IMR-90 (cell line): ENCODE data around the gene CDH16. TPM values are rescaled to one million over a fixed set of nuclear protein-coding genes. Genes with fewer than 3 reads are reported as not detected.

ENCODE experiments used
- polyA plus RNA-seq, 3 experiments: library from polyadenylated mRNA; depleted of rRNA; stranded (reverse); fragments of >200 nt; gene quantifications; 2 replicates each; pipeline ENCODE4 v1.2.3, GENCODE V29; 2012; ENCODE audit warnings: low replicate concordance in 1 of 3
- total RNA-seq: library from RNA; depleted of rRNA; stranded (reverse); fragments of >200 nt; gene quantifications from 2 replicates; pipeline ENCODE4 v1.2.3, GENCODE V29; 2012; rRNA removed

Gene CDH16
- total and polyA plus RNA-seq, 2 of the 4 experiments (the other 2 are of a cell fraction) = not detected

Other genes starting within 250 kb of the CDH16 start
- gene CMTM4, start 222.1 kb downstream of the CDH16 start, total RNA-seq = 14.5 and 15.8 TPM in 2 replicates
- 8.3 and 9.0 TPM in 2 replicates for gene CMTM4, start 222.1 kb downstream of the CDH16 start, polyA plus RNA-seq (2012; rRNA removed)
- 88.4 and 98.9 TPM in 2 replicates for gene DYNC1LI2, start 167.3 kb downstream of the CDH16 start, total RNA-seq
- gene DYNC1LI2, start 167.3 kb downstream of the CDH16 start, polyA plus RNA-seq (2012; rRNA removed) = 54.2 and 65.3 TPM in 2 replicates
- under 0.01 TPM in 1 of 2 replicates, not detected in the other for gene TERB1, start 117.3 kb downstream of the CDH16 start, total RNA-seq
- not detected in 2 replicates for gene TERB1, start 117.3 kb downstream of the CDH16 start, polyA plus RNA-seq (2012; rRNA removed)
- gene NAE1, start 87.9 kb downstream of the CDH16 start, total RNA-seq = 36.7 and 49.4 TPM in 2 replicates
- gene NAE1, start 87.9 kb downstream of the CDH16 start, polyA plus RNA-seq (2012; rRNA removed) = 25.7 and 33.0 TPM in 2 replicates
- not detected in 2 replicates for gene CA7, start 74.5 kb downstream of the CDH16 start, total RNA-seq
- gene CA7, start 74.5 kb downstream of the CDH16 start, polyA plus RNA-seq (2012; rRNA removed) = not detected in 2 replicates
- gene PDP2, start 38.4 kb downstream of the CDH16 start, total RNA-seq = 12.5 and 16.8 TPM in 2 replicates
- gene PDP2, start 38.4 kb downstream of the CDH16 start, polyA plus RNA-seq (2012; rRNA removed) = 5.3 and 5.7 TPM in 2 replicates
- gene RRAD, start 6.7 kb upstream of the CDH16 start, total RNA-seq = 1.3 and 1.4 TPM in 2 replicates
- gene RRAD, start 6.7 kb upstream of the CDH16 start, polyA plus RNA-seq (2012; rRNA removed) = 2.1 and 2.9 TPM in 2 replicates
- gene CIAO2B, start 15.5 kb upstream of the CDH16 start, total RNA-seq = 148 and 168 TPM in 2 replicates
- 234 and 283 TPM in 2 replicates for gene CIAO2B, start 15.5 kb upstream of the CDH16 start, polyA plus RNA-seq (2012; rRNA removed)
- 11.9 and 15.1 TPM in 2 replicates for gene CES2, start 16.6 kb upstream of the CDH16 start, total RNA-seq
- 23.2 and 24.2 TPM in 2 replicates for gene CES2, start 16.6 kb upstream of the CDH16 start, polyA plus RNA-seq (2012; rRNA removed)
- under 0.01 TPM in 1 of 2 replicates, not detected in the other for gene CES3, start 42.4 kb upstream of the CDH16 start, total RNA-seq
- 0.03 and 0.06 TPM in 2 replicates for gene CES3, start 42.4 kb upstream of the CDH16 start, polyA plus RNA-seq (2012; rRNA removed)
- gene CES4A, start 69.7 kb upstream of the CDH16 start, total RNA-seq = 0.72 and 0.83 TPM in 2 replicates
- 4.0 and 4.7 TPM in 2 replicates for gene CES4A, start 69.7 kb upstream of the CDH16 start, polyA plus RNA-seq (2012; rRNA removed)
- gene CBFB, start 110.3 kb upstream of the CDH16 start, total RNA-seq = 48.0 and 110 TPM in 2 replicates
- gene CBFB, start 110.3 kb upstream of the CDH16 start, polyA plus RNA-seq (2012; rRNA removed) = 39.8 and 44.2 TPM in 2 replicates
- 13.1 and 14.0 TPM in 2 replicates for gene PHAF1, start 191.1 kb upstream of the CDH16 start, total RNA-seq
- 19.8 and 22.5 TPM in 2 replicates for gene PHAF1, start 191.1 kb upstream of the CDH16 start, polyA plus RNA-seq (2012; rRNA removed)
- 5.0 and 5.3 TPM in 2 replicates for gene B3GNT9, start 232.1 kb upstream of the CDH16 start, total RNA-seq
- gene B3GNT9, start 232.1 kb upstream of the CDH16 start, polyA plus RNA-seq (2012; rRNA removed) = 12.0 and 13.3 TPM in 2 replicates
- 8.1 and 8.6 TPM in 2 replicates for gene TRADD, start 241.0 kb upstream of the CDH16 start, total RNA-seq
- gene TRADD, start 241.0 kb upstream of the CDH16 start, polyA plus RNA-seq (2012; rRNA removed) = 14.6 and 18.6 TPM in 2 replicates
- 1.9 and 2.3 TPM in 2 replicates for gene FBXL8, start 241.1 kb upstream of the CDH16 start, total RNA-seq
- 12.5 and 14.5 TPM in 2 replicates for gene FBXL8, start 241.1 kb upstream of the CDH16 start, polyA plus RNA-seq (2012; rRNA removed)
- gene HSF4, start 245.9 kb upstream of the CDH16 start, total RNA-seq = 0.54 and 0.83 TPM in 2 replicates
- gene HSF4, start 245.9 kb upstream of the CDH16 start, polyA plus RNA-seq (2012; rRNA removed) = 6.7 and 7.5 TPM in 2 replicates